Keratinocyte (primary cell): ENCODE measurements around the gene NUTF2. TPM values are rescaled to one million over a fixed set of nuclear protein-coding genes. Genes with fewer than 3 reads are reported as not detected.

Experiments used
- DNase-seq: peaks from one replicate; pipeline ENCODE4 v3.0.0-alpha.2; 2011; ENCODE audit warnings: low read depth, missing footprints, low spot score
- FAIRE-seq: peaks from 2 replicates; lab custom pipeline; 2011; peaks lifted over from hg19 to GRCh38; lab: Jason Lieb, UNC
- H2AFZ ChIP-seq: 2 replicates; pipeline ENCODE4 v1.6.0; 2012; ENCODE audit warnings: low read length, control low read depth, inconsistent platforms; ENCODE audit not compliant: control insufficient read depth
- H3K27ac ChIP-seq: 2 replicates; pipeline ENCODE4 v1.5.1; 2011; ENCODE audit warnings: low read length; ENCODE audit not compliant: control insufficient read depth, insufficient read depth
- H3K27me3 ChIP-seq: 3 replicates; pipeline ENCODE4 v1.6.0; 2011; ENCODE audit warnings: low read length; ENCODE audit not compliant: control insufficient read depth, insufficient read depth; ENCODE audit errors: extremely low read depth
- H3K36me3 ChIP-seq, 2 experiments: 2 replicates in 1 of 2; 3 replicates in 1 of 2; pipeline ENCODE4 v1.5.1; 2011; ENCODE audit warnings: low read length in 2 of 2, mild to moderate bottlenecking in 1 of 2; ENCODE audit not compliant: control insufficient read depth in 2 of 2, insufficient read depth in 2 of 2; ENCODE audit errors: extremely low read depth in 1 of 2
- H3K4me1 ChIP-seq: 3 replicates; pipeline ENCODE4 v1.5.1; 2011; ENCODE audit warnings: low read length; ENCODE audit not compliant: control insufficient read depth, insufficient read depth; ENCODE audit errors: extremely low read depth
- H3K4me2 ChIP-seq: 3 replicates; pipeline ENCODE4 v1.6.0; 2011; ENCODE audit warnings: low read depth, low read length; ENCODE audit not compliant: control insufficient read depth, insufficient read depth; ENCODE audit errors: extremely low read depth
- H3K4me3 ChIP-seq, 3 experiments: fragments of 200-600 bp in 1 of 3; sonication (generic) in 1 of 3; 2 replicates in 2 of 3; 3 replicates in 1 of 3; pipeline ENCODE4 v1.5.1; 2011 to 2016; ENCODE audit warnings: low read length in 3 of 3, mild to moderate bottlenecking in 3 of 3, control low read depth in 2 of 3, inconsistent platforms in 1 of 3, low read depth in 1 of 3, mixed read lengths in 1 of 3, mixed run types in 1 of 3, moderate library complexity in 1 of 3; ENCODE audit not compliant: control insufficient read depth in 2 of 3, insufficient read depth in 2 of 3; ENCODE audit errors: extremely low read depth in 1 of 3
- H3K79me2 ChIP-seq: 2 replicates; pipeline ENCODE4 v1.6.0; 2012; ENCODE audit warnings: low read length; ENCODE audit not compliant: control insufficient read depth, insufficient read depth
- H3K9ac ChIP-seq: 3 replicates; pipeline ENCODE4 v1.6.0; 2011; ENCODE audit warnings: low read length; ENCODE audit not compliant: control insufficient read depth, insufficient read depth; ENCODE audit errors: extremely low read depth
- H3K9me1 ChIP-seq: 3 replicates; pipeline ENCODE4 v1.6.0; 2011; ENCODE audit warnings: low read length; ENCODE audit not compliant: control insufficient read depth, insufficient read depth; ENCODE audit errors: extremely low read depth
- H3K9me3 ChIP-seq: 2 replicates; pipeline ENCODE4 v1.5.1; 2012; ENCODE audit warnings: low read depth, low read length; ENCODE audit not compliant: control insufficient read depth
- H4K20me1 ChIP-seq: 3 replicates; pipeline ENCODE4 v1.6.0; 2011; ENCODE audit warnings: low read length; ENCODE audit not compliant: control insufficient read depth, insufficient read depth; ENCODE audit errors: extremely low read depth
- CTCF ChIP-seq, 3 experiments: IDR thresholded peaks in 1 of 3; conservative IDR thresholded peaks in 1 of 3; optimal IDR thresholded peaks in 1 of 3; 2 replicates in 2 of 3; 3 replicates in 1 of 3; pipeline versions ENCODE3 to v1.5.1; 2011; ENCODE audit warnings: low read length in 3 of 3, mild to moderate bottlenecking in 3 of 3, moderate library complexity in 2 of 3, control low read depth in 1 of 3, inconsistent platforms in 1 of 3; ENCODE audit not compliant: insufficient read depth in 2 of 3; ENCODE audit errors: extremely low read depth in 1 of 3
- EZH2 ChIP-seq: IDR thresholded peaks from one replicate; pipeline ENCODE4 v1.6.1; 2012; ENCODE audit warnings: inconsistent platforms, mild to moderate bottlenecking, low read length, moderate library complexity
- dilution Hi-C: fragments of 300-500 bp; cut with MboI; formaldehyde crosslinking; loops from one replicate; pipeline ENCODE4 v1.7.0; 2020; ENCODE audit warnings: low sequenced_read_pairs; ENCODE audit not compliant: extremely low pct_ligation_motif_present
- polyA plus RNA-seq, 5 experiments: library from polyadenylated mRNA; depleted of rRNA in 3 of 5; stranded (reverse) in 3 of 5; stranded (forward) in 1 of 5; unstranded in 1 of 5; fragments of >200 nt; gene quantifications; 1 replicate in 1 of 5; 2 replicates in 3 of 5; 3 replicates in 1 of 5; pipeline versions ENCODE4 v1.2.1 to v1.2.3, GENCODE V29; 2011 to 2012; ENCODE audit warnings: missing spikeins in 2 of 5, low read depth in 1 of 5, low replicate concordance in 1 of 5

NUTF2 gene
- polyA plus RNA-seq, 1 donor (not counting 4 experiments of a cell fraction or from before 2014, with no cell fraction given), result 189 TPM

GRCh38 chr16:67902831-67903230 lies 56.1 kb downstream of the NUTF2 start:
- no peak overlapping the region for H3K27ac ChIP-seq
- H3K4me3 ChIP-seq, result no peak overlapping the region
- no peaks in the 10 kb centered on the region for H3K9me1 ChIP-seq
- peaks cover 0 to 10% of the 10 kb centered on the region in 2 experiments for H3K36me3 ChIP-seq
- no peaks in the 10 kb centered on the region for H3K9me3 ChIP-seq
- no peak overlapping the region for H2AFZ ChIP-seq
- H3K27me3 ChIP-seq, result no peaks in the 10 kb centered on the region
- no peaks in the 10 kb centered on the region for H4K20me1 ChIP-seq
- DNase-seq (no peak), FAIRE-seq (no peak)
- H3K4me2 ChIP-seq, result no peak overlapping the region
- peaks cover 13% of the 10 kb centered on the region for H3K79me2 ChIP-seq
- H3K4me1 ChIP-seq, result no peaks in the 10 kb centered on the region
- no peak for TF ChIP-seq EZH2
- TF ChIP-seq CTCF (optimal IDR thresholded peaks at IDR 0.05 in 1 of 3, IDR thresholded peaks at IDR 0.05 in 1 of 3, conservative IDR thresholded peaks at IDR 0.05 in 1 of 3; ENCODE audit: extremely low read depth in 1 of 3, insufficient read depth in 2 of 3, low read length in 3 of 3), result no peak
- dilution Hi-C loops, result no loop called here
- no peak overlapping the region for H3K9ac ChIP-seq

GRCh38 chr16:67907397-67908180 lies 60.9 kb downstream of the NUTF2 start:
- Histone ChIP-seq H3K79me2 (no peaks in the 10 kb centered on the region), H3K9ac (no peak overlapping the region), H3K36me3 (peaks cover 5 to 19% of the 10 kb centered on the region in 2 experiments), H3K27ac (no peak overlapping the region), H3K27me3 (no peaks in the 10 kb centered on the region), H4K20me1 (no peaks in the 10 kb centered on the region), H3K9me3 (no peaks in the 10 kb centered on the region), H3K4me2 (no peak overlapping the region), H3K4me3 (no peak overlapping the region), H3K9me1 (no peaks in the 10 kb centered on the region), H2AFZ (no peak overlapping the region), H3K4me1 (peaks cover 4% of the 10 kb centered on the region)
- dilution Hi-C loops, result no loop called here
- TF ChIP-seq CTCF (optimal IDR thresholded peaks at IDR 0.05 in 1 of 3, IDR thresholded peaks at IDR 0.05 in 1 of 3, conservative IDR thresholded peaks at IDR 0.05 in 1 of 3; ENCODE audit: extremely low read depth in 1 of 3, insufficient read depth in 2 of 3, low read length in 3 of 3), result no peak
- TF ChIP-seq EZH2, result no peak
- FAIRE-seq (no peak), DNase-seq (no peak)
